GM21423 (cell line): ENCODE measurements around the gene TES.
"Not testable (repeated sequence)": the region's sequence is repeated elsewhere in the genome, so short reads cannot be mapped to it uniquely, and the experiment has no call there.

Source experiments
- ATAC-seq: cut with Tn5 transposase; IDR thresholded peaks from one replicate; pipeline ENCODE4 v1.9.1; 2021; ENCODE audit warnings: mild to moderate bottlenecking, moderate library complexity; ENCODE audit not compliant: unreplicated experiment

The TES gene

DNA sequence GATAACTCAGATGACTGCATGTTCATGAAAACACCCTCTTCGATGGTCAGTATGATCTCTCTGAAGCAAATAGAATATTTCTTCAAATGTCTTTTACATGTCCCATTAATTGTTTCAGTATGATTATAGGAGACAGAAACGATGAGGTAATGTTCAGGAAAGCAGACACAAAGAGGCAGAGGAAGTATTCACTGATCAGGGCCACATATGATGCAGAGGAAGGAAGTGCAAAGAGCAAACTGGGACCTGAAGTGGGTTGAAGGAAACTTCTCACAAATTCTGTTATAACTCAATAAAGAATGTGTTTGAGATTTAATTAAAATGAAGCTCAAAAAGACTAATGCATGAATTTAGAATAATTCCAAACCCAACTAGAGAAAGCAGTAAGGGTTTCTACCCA is 70.5 kb downstream of the TES start:
- ATAC-seq, result no peak

DNA sequence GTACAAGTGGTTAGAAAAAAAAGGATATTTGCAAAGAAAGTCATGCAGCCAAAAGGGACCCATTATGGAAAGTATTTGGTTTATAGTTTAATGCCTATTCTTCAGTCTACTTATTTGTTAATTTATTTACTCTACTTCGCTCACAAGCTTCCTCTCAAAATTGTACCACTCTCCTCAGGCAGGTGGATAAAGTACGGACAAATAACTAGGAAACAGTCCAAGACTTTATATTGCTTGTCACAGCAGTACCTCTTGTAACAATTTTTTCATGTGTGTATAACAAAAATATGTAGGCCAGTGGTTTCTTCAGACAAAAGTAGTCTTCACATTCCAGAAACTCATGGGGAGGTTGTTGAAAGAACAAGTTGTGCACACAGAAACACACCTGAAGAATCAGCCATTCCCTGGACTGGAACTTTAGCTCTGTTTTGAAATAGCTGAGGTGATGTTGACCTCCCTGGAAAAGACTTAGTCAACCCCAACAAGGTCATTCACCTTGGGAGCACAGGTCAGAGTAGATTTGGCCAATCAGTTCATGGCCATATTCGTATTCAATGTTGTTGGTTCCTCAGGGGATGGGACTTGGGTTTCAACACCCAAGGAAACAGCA is 73.4 kb downstream of the TES start:
- ATAC-seq, result no peak

DNA sequence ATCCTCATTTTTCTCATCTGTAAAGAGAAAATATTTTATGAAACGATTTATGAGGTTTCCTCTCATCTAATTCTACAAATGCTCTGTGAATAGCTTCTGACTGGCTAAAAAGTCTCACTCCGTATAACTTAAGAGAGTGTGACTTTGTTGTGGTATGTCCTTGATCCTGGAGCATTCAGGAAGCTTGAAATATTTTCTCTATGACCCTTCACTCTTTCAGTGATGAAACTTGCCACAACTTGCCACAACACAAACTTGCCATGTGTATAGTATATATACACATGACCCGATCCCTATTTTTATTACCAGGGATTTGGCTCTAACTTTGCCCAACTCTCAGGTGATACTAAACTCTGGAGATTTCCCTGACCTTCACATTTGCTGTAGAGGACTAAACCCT is 74.1 kb downstream of the TES start:
- ATAC-seq, result no peak

DNA sequence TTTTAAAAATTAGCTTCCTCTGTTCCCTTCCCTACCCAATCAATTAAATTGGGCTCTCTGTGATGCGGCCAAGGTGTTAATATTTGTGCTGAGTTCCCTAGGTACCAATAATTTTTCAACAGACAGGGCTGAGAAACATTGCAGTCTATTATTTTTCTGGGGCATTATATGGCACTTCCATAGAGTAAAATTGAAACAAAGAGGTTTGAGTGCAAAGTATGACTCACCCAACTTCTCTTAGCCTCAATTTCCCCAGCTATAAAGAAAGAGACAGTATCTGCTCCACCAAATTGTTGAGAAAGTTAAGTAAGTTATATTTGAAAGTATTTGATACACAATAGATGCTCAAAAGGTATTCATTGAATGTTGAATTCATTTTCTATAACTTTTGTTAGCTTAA is 74.9 kb downstream of the TES start:
- ATAC-seq, result no peak

DNA sequence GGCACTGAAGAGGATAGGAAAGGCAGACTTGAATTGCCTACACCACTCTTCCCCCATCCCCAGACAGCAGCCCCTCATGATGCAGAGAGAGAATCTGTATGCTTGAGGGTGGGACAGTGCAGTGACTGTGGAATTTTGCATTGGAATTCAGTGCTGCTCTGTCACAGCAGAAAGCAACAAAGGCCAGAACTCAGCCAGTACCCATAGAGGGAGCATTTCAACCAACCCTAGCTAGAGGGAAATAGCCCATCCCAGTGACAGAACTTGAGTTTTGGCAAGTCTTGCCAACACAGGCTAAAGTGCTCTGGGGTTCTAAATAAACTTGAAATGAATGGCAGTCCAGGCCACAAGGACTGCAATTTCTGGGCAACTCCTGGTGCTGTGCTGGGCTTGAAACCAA is 80.4 kb downstream of the TES start:
- ATAC-seq, result no peak

DNA sequence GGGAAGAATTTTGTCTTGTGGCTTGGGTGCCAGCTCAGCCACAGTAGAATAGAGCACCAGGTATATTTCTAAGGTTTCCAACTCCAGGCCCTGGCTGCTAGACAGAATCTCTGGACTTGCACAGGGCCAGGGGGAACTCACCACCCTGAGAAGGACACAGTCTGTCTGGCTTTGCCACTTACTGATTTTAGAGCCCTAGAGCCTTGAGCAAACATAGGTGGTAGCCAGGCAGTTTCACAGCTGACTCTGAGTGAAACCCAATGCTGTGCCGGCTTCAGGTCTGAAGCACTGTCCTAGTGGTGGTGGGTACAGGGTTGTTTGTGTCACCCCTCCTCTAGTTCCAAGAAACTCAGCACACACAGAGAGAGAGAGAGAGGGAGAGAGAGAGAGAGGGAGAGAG is 81.6 kb downstream of the TES start:
- ATAC-seq, result no peak

DNA sequence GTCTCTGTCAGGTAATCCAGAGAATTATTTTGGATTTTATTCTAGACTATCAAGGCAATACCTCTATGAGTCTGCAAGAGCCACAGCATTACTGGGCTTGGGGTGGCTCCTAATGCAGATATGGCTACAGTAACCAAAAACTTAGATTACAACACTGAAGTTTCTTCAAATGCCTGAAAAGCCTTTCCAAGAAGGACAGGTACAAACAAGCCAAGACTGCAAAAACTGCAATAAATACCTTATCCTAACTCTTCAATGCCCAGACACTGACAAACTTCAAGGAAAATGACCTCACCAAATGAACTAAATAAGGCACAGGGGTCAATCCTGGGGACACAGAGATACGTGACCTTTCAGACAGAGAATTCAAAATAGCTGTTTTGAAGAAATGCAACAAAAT is 82.0 kb downstream of the TES start:
- ATAC-seq, result no peak

DNA sequence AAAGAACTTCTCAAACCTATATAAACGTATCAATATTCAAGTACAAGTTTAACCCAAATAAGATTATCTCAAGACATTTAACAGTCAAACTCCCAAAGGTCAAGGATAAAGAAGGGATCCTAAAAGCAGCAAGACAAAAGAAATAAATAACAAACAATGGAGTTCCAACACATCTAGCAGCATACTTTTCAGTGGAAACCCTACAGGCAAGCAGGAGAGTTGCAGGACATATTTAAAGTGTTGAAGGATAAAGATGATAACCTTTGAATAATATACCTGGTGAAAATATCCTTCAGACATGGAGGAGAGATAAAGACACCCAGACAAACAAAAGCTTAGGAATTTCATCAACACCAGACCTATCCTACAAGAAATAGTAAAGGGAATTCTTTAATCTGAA is 82.8 kb downstream of the TES start:
- no peak for ATAC-seq

DNA sequence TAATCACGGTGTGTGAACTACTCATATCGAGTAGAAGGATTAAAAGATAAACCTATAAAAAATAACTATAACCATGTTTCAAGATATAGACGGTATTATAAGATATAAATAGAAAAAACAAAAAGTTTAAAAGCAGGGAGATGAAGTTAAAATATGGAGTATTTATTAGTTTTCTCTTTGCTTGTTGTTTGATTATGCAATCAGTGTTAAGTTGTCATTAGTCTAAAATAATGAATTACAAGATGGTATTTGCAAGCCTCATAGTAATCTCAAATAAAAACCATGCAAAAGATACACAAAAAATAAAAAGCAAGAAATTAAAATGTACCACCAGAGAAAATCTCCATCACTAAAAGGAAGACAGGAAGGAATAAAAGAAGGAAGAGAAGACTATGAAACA is 83.3 kb downstream of the TES start:
- ATAC-seq, result no peak

DNA sequence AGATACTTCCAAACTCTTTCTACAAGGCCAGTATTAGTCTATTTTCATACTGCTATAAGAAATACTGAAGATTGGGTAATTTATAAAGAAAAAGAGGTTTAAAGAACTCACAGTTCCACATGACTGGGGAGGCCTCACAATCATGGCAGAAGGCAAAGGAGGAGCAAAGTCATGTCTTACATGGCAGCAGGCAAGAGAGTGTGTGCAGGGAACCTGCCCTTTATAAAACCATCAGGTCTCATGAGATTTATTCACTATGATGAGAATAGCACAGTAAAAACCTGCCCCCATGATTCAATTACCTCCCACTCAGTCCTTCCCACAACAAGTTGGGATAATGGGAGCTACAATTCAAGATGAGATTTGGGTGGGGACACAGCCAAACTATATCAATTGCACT is 85.6 kb downstream of the TES start:
- not testable (repeated sequence) for ATAC-seq

DNA sequence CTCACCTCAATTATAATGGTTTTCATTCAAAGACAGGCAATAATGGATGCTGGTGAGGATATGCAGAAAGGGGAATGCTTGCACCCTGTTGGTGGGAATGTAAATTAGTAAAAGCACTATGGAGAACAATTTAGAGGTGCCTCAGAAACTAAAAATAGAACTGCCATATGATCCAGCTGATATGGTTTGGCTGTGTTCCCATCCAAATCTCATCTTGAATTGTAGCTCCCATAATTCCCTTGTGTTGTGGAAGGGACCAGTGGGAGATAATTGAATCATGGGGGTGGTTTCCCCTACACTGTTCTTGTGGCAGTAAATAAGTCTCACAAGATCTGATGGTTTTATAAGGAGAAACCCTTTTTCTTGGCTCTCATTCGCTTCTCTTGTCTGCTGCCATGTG is 87.7 kb downstream of the TES start:
- ATAC-seq, result no peak

DNA sequence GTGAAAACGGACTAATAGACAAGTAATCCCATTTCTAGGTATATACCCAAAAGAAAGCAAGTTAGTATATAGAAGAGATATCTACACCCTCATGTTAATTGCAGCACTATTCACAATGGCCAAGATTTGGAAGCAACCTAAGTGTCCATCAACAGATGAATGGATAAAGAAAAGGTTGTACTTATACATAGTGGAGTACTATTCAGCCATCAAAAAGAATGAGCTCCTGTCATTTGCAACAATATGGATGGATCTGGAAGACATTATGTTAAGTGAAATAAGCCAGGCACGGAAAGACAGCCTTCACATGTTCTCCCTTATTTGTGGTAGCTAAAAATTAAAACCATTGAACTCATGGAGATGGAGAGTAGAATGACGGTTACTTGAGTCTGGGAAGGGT is 88.2 kb downstream of the TES start:
- ATAC-seq, result no peak

DNA sequence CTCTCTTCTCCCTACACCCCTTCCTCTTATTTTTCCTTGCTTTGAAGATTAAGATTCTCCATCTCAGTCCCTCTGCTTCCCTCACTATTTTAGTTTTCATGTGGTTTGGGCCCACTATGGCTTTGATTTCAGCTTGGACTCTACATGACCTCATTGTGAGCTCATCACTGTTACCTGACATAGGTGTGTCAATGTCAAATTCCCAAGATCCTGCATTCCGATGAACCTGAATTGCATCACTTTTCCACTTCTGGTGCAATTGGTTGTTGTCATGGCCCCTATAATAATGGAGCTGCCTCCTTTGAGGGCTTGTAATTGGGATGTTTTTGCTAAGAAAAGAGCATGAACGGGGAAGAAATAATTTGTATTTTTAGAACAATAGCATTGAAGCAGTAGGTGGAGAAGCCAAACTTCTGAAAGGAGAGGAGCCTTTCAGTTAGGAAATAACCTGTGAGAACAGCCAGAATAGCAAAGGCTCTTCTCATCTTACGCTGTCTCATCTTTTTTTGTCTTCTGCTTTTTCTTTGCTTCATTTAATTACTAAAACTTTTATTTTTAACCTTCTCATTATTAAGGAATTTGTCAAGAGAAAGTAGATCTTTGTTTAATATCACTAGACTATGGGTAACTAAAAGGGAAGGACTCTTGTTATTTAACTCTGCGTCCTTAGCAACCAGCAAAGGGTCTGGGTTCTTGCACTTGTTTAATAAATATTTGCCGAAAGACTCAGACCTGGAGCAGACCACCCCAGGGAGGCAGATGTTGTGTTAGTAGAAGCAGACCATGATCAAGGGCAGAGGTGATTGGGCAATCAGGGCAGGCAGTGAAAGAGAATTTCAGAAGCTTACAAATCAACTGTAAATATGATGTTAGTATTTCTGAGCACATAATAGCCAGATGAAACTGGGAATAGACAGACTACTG is 95.4 kb downstream of the TES start:
- ATAC-seq, result no peak

DNA sequence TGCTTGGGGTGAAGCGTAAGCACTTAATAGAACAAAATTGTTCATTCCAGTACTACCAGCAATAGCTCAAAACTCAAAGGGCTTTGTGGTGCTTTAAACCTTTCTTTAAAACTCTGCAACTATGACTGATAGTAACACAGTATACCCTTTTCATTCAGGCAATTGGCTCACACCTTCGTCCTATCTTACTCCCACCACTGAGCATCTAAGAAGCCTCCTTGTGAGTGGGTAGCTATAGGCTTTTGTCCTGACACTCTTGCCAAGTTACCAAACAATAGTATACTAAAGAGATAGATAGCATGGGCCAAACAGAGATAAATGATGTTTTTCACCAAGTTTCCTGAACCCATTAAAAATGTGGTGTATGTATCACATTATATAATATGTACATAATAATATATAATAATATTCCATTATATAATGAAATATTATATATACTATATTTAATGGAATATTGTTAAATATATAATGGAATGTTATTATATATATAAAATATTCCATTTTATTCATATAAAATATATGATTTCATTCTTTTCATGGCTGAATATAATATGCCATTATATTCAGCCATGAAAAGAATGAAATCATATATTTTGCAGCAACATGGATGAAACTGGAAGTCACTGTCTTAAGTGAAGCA is 96.2 kb downstream of the TES start:
- no peak for ATAC-seq

DNA sequence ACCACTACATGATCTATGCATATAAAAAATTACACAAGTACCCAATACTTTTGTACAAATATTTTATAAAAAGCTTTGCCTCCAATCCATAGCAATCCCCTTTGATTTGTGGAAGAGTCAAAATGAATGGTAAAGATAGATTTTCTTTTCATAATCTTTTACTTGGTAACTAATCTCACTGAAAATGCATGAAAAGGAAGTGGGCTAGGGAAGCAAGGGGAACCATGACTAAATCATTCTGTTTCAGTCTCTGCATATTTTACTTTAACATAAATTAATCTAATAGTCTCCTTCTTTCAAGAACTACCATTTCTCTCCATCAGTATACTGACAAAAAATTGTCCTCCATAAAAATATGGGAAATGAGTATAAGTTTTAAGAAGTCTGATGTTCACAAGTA is 96.9 kb downstream of the TES start:
- no peak for ATAC-seq
